ENCODE results near the gene DENND1C.

Gene DENND1C, protein sequence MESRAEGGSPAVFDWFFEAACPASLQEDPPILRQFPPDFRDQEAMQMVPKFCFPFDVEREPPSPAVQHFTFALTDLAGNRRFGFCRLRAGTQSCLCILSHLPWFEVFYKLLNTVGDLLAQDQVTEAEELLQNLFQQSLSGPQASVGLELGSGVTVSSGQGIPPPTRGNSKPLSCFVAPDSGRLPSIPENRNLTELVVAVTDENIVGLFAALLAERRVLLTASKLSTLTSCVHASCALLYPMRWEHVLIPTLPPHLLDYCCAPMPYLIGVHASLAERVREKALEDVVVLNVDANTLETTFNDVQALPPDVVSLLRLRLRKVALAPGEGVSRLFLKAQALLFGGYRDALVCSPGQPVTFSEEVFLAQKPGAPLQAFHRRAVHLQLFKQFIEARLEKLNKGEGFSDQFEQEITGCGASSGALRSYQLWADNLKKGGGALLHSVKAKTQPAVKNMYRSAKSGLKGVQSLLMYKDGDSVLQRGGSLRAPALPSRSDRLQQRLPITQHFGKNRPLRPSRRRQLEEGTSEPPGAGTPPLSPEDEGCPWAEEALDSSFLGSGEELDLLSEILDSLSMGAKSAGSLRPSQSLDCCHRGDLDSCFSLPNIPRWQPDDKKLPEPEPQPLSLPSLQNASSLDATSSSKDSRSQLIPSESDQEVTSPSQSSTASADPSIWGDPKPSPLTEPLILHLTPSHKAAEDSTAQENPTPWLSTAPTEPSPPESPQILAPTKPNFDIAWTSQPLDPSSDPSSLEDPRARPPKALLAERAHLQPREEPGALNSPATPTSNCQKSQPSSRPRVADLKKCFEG

DNA sequence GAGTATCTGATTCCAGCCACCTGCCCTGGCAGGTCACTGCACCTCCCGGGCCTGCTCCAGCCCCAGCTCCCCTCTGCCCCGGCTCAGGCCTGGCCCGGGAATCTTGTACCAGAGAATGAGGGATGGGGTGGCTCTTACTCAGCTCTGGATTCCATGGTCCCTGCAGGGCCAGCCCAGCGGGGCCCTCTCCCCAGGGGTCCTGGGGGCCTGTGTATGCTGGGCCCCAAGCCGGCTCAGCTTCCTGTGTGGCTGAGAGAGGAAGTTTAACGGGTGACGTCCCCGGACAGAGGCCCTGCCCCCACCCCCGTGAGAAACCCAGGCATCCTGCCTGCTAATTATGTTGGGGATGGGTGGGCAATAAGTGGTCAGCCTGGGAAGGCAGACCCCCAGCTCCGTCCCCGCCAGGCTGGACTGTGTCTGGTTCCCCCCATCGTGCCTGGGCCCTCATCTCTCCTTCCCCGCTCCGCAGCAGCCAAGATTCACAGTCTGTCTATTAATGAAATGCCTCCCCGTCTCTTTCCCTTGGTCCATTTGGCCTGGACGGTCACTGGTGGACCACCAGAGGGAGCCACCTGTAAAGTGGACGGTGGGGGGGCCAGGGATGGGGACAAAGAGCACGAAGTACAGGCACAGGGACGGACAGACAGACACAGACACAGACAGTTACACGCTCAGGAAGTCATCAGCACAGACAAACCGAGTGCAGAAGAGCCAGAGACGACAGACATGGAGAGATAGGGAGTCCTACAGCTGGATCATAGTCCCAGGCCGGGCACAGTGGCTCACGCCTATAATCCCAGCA, at the start of gene DENND1C:
Gene DENND1C, minus strand, starts transcription at position 247 of the 802 bp plus-strand sequence. Its CDS starts 92 bp downstream, at position 155.
- DNase-seq, result peak; percentile 51 to 68 (median 58)

DNA sequence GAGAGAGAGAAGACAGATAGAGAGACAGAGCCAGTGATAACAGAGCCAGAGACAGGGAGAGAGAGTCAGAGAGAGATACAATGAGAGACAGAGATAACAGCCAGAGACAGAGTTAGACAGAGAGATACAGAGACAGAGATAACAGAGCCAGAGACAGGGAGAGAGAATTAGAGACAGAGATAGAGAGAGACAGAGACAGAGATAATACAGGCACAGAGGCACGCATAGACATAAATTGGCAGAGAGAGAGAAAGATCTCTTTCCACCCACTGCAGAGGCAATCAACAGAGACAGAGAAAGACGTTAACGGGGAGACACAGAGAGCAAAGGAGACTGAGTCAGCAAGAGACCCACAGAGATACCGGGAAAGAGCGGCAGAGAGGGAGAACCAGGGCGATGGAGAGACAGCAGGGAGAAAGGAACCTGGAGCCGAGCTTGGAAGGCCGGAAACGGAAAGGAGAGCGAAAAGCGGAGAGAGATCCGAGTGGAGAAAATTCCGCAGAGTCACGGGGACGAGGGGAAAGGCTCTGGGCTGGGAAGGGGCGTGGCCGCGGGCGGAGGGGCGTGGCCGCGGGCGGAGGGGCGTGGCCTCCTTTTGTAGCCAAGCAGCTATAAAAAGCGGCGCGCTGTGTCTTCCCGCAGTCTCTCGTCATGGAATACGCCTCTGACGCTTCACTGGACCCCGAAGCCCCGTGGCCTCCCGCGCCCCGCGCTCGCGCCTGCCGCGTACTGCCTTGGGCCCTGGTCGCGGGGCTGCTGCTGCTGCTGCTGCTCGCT, 49.0 kb upstream of the DENND1C start, which contains the start of gene TNFSF9:
Gene TNFSF9, plus strand, starts transcription at position 641 of the 777 bp plus-strand sequence. Its CDS starts 11 bp downstream, at position 652.
- peak; percentile 95 to 96 (median 96) for DNase-seq

DNA sequence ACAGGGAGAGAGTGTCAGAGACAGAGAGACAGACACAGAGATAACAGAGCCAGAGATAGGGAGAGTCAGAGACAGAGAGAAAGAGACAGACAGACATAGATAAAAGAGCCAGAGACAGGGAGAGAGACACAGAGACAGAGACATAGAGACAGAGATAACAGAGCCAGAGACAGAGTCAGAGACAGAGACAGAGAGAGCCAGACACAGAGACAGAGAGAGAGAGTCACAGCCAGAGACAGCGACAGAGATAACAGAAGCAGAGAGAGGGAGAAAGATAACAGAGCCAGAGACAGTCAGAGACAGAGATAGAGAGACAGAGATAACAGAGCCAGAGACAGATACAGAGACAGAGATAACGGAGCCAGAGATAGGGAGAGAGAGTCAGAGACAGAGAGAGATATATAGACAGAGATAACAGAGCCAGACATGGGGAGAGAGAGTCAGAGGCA, 48.4 kb upstream of the DENND1C start:
- no peak for DNase-seq

DNA sequence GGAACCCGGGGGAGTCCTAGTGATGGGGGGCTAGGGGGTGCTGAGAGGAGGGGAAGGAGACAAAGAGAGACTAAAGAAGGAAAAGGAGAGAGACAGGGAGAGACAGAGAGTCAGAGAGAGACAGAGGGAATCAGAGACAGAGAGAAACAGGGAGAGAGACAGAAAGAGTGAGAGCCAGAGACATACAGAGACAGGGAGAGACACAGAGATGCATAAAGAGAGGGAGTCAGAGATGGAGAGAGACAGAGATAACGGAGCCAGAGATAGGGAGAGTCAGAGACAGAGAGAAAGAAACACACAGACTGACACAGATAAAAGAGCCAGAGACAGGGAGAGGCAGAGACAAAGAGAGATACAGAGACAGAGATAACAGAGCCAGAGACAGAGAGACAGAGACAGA, 47.8 kb upstream of the DENND1C start:
- peak in 1 of 3 donors; percentile 17 for DNase-seq

DNA sequence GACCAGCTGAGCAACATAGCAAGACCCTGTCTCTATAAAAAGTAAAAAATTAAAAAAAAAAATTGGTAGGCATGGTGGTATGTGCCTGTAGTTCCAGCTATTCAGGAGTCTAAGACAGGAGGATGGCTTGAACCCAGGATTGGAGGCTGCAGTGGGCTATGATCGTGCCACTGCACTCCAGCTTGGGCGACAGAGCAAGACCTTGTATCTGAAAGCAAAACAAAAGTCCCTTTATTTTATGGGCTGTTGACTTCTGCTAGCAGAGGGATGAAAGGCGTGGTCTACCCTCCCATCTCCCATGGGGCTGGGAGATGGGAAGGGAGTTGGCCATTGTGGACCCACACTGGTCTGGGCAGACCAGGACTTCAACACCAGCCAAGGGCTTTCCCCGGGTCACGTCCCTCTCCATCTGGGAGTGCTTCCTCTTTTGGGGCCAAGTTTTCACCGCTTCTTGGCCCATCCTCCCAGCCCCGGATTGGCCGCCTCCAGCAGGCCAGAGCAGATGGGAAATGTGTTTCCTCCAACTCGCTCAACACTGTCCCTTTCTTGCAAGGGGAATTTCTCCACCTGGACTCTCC, 47.0 kb upstream of the DENND1C start:
- DNase-seq, result peak; percentile 95 to 97 (median 96)

DNA sequence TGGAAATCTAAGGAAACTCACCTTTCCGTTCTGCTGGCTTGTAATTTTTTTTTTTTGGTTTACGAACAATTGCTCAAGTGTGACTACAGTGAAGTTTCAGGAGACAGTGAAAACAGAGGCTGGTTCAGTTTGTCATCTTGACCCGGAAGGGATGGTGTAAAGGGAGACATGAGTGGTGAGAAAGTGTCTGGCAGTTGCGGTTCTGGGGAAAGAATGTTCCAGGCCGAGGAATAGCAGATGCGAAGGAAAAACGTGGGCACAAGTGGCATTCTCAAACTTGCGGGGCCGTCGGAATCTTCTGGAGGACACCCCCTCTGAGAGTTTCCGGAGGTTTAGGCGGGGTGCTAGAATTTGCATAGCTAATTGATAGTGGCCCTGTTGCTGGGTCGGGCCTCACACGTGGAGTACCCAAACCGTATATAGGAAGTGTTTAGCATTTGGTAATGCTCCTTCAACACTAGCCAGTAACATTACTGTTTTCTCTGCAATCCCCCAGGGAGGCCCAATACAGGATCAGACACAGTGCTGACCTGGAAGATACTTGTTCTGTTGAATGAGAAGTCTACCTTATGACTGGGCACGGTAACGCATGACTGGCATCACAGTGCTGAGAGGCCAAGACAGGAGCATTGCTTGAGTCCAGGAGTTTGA, 46.4 kb upstream of the DENND1C start:
- DNase-seq, result peak in 1 of 3 donors; percentile 16

DNA sequence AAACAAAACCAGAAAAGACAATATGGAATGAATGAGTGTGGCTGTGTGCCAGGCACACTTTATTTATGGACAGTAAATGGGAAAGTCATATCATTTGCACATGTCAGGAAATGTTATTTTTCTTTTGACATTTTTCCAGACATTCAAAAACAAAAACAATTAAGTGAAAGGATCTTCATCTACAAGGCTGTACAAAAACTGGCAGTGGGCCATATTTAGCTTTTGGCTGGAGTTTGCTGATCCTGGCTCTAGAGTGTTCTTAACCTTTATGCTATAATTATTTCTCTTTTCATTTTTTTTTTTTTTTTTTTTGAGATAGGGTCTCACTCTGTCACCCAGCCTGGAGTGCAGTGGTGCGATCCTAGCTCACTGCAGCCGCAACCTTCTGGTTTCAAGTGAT, 42.7 kb upstream of the DENND1C start:
- DNase-seq, result peak in 1 of 3 donors; percentile 10

DNA sequence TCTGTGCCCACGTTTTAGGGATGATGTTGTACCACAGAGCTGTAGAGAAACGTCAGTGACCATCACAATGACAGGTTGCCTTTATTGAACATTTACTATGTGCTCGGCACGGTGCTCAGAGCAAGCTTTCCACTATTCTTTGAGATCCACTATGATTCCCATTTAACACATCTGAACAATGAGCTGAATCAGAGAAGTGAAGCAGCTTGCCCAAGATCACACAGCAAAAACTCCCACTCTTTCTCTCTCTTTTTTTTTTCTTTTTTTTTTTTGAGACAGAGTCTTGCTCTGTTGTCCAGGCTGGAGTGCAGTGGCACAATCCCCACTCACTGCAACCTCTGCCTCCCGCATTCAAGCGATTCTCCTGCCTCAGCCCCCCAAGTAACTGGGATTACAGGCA, 41.1 kb upstream of the DENND1C start:
- DNase-seq, result peak in 1 of 3 donors; percentile 15

DNA sequence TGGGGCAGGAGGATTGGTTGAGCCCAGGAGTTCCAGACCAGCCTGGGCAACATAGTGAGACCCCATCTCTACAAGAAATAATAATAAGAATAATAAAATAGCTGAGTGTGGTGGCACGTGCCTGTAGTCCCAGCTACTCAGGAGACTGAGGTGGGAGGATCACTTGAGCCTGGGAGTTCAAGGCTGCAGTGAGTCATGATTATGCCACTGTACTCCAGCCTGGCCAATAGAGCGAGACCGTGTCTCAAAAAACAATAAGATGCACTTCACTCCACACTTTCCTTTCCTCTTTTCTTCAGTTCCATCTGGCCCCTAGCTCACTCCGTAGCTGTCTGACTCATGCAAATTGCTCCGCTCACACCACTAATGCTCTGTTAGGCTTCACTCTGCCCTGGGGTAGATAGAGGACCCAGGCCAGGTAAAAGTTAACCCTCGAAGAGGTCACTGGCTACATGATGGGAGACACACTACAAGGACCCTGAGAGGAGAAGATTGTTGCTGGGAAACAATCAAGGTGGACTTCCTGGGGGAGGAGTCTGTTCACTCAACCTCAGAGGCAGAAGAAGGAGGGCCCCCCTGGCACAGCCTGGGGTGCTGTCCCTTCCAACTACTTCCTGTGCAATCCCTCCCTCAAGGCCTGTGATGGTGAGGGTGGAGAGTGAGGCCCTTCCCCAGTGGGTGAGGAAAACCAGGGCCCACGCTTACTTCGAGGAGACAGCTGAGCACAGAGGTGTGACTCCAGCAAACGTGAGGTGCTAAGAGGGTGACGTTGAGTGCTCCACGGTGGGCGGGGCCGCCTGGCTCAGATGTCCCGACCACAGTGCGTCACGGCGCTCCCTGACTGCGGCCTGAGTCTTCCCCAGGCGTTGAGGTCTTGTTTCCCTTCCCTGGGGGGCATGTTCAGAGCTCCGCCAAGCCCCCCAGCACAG, 40.4 kb upstream of the DENND1C start:
- peak; percentile 82 to 94 (median 91) for DNase-seq

DNA sequence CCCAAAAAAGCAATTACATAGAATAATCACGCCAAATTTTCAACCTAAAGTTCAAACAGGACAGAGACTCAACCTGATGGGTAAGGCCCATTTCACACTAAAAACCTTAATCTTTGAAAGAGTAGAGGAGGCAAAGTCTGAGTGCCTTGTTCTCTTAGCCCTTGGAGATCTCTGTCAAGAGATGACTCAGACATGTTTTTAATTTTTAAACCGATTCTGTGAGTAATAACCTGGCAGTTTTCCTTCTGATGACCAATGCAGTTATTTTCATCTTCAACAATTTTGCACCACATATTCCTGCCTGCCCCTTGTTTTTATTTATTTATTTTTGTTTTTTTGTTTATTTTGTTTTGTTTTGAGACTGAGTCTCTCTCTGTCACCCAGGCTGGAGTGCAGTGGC, 37.7 kb upstream of the DENND1C start:
- peak; percentile 54 to 86 (median 72) for DNase-seq

DNA sequence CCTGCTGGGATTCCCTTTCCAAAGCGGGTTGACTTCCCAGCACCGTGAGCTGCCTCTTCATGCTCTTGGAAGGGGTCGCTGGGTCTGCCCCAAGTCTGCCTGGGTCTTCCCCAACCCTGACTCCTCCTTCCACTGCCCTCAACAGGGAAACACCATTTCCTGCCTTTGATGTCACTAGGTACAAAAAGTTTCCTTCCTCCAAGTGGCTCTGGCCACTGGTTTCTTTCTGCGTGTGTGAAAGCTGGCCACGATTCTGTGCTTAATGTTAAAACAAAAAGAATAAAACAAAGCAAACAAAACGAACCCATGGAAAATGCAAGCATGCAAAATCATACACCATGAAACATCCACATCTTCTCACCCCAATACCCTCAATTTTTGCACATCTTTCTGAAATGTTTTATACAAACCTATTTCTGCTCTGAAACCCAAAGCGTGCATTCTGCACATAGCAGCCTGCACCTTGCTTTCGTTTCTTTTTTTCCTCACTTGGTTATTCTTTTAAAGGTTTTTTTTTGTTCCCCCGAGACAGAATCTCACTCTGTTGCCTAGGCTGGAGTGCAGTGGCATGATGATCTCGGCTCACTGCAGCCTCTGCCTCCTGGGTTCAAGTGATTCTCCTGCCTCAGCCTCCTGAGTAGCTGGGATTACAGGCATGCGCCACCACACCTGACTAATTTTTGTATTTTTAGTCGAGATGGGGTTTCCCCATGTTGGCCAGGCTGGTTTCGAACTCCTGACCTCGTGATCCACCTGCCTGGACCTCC, 36.7 kb upstream of the DENND1C start:
- DNase-seq, result peak; percentile 67 to 87 (median 79)

DNA sequence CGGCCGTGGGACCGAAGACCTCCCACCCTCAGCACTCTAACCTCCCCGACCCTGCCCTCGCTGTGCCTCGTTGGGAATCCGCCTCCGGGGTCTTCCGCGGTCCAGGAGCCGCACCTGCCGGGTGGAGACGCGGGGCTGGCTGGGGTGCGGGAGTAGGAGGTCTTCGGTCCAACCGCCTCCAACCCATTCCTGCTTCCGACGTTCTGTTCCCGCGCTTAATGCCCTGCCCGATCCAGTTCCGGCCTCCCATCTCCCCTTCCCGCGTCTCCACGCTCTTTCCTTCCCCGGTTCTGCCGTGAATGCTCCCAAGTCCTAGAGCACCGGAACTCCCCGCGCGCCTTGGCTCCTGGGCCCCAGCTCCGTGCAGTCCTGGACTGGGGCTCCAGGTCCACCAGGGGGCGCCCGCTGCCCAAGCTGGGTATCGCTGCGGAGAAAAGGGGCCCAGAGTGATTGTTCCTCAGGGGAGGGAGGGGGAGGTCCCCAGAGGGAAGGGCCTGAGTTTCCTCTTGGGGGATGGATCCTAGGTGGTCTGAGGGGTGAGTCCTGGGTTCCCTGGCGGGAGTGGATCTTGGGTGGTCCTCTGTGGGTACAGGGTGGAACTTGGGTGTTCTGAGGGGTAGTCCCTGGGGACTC, 35.2 kb upstream of the DENND1C start:
- DNase-seq, result peak; percentile 94 to 99 (median 97)

DNA sequence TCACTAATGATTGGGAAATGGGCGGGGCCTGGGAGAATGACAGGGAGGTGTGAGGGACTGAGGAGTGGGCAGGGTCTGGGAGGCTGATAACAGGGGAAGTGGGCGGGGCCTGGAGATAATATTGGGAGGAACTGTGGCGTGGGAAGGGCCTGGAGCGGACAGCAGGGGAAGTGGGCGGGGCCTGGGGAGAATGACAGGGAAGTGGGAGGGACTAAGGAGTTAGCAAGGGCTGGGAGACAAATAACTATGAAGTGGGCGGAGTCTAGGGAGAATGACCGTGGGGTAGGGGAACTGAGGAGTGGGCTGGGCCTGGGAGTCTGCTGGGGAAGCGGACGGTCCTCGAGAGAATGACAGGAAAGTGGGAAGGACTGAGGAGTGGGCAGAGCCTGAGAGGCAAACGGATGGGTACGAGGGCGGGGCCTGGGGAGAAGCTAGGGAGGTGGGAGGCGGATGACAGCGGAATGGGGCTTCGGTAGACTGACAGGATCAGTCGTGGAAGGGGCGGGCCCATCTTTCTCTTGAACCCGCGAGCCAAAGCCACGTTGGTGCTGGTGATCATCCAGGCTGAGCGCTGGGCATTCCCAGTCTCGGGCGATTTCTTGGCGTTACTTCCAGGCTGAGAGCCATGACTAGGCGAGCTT, 34.6 kb upstream of the DENND1C start:
- peak; percentile 97 to 98 (median 97) for DNase-seq

DNA sequence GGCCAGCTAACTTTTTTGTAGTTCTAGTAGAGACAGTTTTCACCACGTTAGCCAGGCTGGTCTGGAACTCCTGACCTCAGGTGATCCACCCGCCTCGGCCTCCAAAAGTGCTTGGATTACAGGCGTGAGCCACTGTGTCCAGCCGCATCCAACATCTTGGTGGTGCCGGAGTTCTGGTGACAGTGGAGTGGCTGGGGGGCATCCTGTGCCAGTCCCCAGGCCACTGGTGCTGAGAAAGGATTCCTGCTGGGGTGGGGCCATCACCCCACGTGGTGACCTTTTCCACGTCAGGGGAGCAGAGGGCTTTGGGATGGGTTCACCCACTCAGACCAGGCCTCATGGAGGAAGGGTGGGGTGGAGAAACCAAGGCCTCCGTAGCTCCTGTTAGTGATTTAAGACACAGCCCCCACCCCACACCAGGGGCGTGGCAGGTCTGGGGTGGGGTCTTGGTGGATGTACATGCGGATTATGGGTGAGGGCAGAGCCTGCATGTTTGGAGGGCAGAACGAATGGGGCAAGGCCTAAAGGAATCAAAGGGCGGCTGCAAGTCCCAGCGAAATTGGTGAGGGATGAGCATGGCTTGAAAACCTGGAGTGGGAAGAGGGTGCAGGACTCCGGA, 33.4 kb upstream of the DENND1C start:
- DNase-seq, result no peak

DNA sequence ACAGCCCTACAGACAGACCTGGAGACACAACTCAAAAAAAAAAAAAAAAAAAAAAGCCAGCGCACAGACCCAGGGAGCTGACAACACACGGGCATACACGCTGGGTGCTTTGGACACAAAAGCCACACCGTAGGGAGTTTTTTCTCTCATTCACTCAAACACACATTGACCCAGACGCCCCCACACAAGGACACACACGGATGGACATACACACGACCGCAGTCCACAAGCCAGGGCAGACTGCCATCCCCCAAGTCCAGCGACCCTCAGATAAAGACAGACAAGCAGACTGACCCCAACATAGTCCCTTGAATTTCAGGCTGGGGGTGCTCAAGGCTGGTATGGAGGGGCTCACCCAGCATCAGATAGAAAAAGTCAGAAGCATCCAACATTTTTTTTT, 32.5 kb upstream of the DENND1C start:
- no peak for DNase-seq

DNA sequence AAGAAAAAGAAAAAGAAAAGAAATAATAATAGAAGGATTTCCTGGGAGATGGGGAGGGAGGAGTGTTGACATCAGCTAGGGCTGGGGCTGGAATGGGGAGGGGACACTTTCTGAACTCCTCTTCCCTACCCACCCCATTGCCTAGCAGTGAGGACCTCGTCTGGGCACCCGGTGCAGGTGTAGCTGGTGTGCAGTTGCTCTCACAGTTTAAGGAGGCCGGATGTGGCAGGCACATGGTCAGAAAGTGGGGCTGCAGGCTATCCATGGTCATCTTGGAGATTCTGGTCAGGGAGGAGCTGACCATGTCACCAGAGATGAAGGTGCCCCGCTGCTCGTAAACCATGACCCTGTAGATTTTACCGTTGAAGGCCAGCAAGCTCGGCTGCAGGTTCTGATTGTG, 29.0 kb upstream of the DENND1C start:
- no peak for DNase-seq

Data from suppressor macrophage treated with lipopolysaccharide for 1 hour (primary cell).